GM21723 (cell line): ENCODE data around the gene RALBP1.
A peak's percentile ranks its signal among the peaks of the same experiment; 100 is the strongest.
"Not testable (repeated sequence)": the region's sequence is repeated elsewhere in the genome, so short reads cannot be mapped to it uniquely, and the experiment has no call there.

ENCODE experiments used
- ATAC-seq: cut with Tn5 transposase; IDR thresholded peaks from one replicate; pipeline ENCODE4 v1.9.1; 2021; ENCODE audit warnings: mild to moderate bottlenecking, moderate library complexity; ENCODE audit not compliant: unreplicated experiment

The RALBP1 gene

GRCh38 chr18:9454061-9454703 lies 21.1 kb upstream of the RALBP1 start:
- no peak for ATAC-seq

DNA sequence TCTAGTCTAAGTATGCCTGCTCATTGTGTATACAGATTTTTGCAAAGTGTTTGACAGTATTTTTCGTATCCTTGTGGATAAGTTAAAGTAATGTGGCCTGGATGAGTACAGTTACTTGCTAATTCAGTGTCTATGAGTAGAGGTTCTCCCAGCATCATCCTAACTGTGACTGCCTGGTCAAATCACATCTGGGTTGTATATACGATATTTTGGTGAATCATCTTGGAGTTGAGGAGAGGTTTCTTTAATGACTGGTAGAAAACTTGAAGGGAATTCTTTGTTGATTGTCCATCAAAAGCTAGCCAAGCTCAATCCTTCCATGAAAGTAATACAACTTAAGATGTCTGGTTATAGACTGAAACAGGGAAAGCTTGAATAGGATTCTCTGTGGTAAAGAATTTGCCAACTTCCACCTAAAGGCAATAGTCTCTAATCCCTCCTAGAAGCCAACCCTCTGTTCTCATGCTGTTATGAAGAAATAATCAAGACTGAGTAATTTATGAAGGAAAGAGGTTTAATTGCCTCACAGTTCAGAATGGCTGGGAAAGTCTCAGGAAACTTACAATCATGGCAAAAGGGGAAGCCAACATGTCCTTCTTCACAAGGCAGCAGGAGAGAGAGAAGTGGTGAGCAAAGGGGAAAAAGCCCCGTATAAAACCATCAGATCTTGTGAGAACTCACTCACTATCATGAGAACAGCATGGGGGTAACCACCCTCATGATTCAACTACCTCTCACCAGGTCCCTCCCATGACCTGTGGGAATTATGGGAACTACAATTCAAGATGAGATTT lies 19.4 kb upstream of the RALBP1 start:
- no peak for ATAC-seq

GRCh38 chr18:9466127-9466526 lies 9.2 kb upstream of the RALBP1 start:
- no peak for ATAC-seq

DNA sequence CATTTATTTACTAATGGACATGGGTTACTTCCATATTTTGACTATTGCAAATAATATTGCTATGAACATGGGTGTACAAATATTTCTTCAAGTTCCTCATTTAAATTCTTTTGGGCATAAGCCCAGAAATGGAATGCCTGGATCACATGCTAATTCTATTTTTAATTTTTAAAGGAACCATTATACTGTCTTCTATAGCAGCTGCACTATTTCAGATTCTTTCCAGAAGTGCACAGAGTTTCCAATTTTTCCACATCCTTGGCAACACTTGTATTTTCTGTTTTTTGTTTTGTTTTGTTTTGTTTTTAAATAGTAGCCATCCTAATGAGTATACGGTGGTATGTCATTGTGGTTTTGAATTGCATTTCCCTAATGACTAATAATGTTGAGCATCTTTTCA lies 8.5 kb upstream of the RALBP1 start:
- ATAC-seq = no peak

- no peak for ATAC-seq
Measured at GRCh38 chr18:9468998-9469397, 6.3 kb upstream of the RALBP1 start.

GRCh38 chr18:9469685-9470084 lies 5.6 kb upstream of the RALBP1 start:
- ATAC-seq = no peak

DNA sequence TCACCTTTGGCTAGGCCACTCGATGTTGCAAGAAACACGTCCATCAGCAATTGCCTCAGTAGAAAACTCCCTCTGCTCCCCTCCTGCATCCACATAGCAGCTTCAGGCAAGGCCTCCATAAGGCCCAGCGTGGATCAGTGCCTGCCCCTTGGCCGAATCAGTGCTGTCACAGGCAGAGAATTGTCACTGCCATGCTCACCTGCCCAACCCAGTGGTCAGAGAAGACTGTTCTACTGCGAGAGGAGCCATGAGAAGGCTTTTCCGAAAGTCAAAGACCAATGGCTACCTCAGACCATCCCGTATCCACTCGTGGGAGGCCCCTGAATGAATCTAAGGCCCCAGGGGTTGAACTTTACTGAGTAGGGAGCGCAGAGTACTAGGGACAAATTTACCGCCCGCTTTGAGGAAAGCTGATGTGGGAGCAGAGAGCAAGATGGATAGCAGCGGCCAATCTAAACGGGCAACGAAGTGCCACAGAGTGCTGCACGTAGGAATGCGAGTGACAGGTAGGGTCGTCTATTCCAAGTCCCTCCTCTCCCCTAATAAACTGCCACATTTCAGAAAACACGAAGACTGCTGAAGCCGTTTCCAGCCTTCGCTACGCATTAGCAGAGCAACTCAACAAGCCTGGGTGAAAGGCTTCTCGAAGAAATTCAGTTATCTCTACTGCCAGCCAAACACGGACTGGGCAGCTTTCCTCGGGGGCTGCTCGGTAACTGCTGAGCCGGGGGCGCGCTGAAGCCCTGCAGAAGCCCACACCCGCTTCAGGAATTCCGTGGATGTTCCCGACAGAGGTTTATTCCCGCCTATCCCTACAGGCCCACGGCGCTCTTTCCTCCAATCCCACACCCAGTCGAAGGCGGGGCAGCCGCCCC lies 968 bp upstream of the RALBP1 start:
- ATAC-seq = no peak

DNA sequence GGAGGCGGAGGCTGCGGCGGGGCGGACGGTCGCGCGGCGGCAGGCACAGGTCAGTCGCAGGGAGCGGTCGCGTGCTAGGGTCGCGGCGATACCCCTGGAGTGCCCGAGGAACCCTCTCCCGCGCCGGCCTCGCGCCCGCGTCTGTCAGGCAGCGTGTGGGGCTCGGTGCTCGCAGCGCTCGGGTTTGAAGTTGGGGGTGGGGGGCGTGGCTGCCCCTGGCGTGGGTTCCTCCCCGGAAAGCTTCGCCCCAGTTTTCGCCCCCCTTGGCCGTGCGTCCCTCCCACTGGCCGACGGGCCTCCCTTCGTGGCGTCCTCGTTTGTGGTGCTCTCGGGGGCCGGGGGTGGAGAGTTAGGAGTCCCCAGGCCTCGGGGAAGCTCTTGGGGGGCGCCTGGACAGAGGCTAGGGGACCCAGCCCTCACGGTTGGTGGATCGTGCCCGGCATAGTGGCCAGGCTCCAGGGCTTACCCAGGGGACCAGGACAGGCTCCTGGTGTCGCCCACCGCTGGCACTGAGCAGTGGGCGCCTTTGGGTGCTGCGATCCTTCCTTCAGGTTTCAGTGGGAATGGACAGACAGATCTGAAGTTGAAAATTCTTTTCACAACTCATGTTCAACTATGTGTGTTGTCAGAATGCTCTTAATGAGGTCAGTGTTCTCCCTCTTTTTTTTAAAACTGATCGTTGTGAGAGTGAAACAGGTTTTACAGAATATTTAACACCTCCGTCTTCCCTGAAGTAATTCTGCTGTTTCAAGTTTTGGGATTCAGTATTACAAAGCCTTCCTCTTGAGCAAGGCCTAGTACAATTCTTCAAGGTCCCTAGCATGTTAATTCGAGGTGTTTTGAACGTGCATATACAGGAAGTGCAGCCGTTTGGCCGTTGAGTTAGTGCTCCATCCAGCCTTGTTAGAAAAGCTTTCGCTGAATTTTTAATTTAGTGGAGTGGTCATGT lies 604 bp downstream of the RALBP1 start:
- ATAC-seq = peak; percentile 35

- not testable (repeated sequence) for ATAC-seq
Measured at GRCh38 chr18:9476949-9477348, 1.6 kb downstream of the RALBP1 start.

GRCh38 chr18:9477509-9477908 lies 2.2 kb downstream of the RALBP1 start:
- no peak for ATAC-seq

- ATAC-seq = no peak
Measured at GRCh38 chr18:9478545-9478944, 3.2 kb downstream of the RALBP1 start.

- no peak for ATAC-seq
Measured at GRCh38 chr18:9482790-9483189, 7.5 kb downstream of the RALBP1 start.

DNA sequence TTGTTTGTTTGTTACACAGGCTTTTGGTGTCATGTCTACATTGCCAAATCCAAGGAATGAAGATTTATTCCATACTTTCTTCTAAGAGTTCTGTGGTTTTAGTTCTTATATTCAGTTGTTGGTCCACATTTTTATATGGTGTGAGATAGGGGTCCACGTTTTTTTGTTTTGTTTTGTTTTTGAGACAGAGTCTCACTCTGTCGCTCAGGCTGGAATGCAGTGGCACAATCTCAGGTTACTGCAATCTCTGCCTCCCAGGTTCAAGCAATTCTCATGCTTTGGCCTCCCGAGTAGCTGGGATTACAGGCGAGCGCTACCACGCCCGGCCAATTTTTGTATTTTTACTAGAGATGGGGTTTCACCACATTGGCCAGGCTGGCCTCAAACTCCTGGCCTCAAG lies 8.2 kb downstream of the RALBP1 start:
- no peak for ATAC-seq

DNA sequence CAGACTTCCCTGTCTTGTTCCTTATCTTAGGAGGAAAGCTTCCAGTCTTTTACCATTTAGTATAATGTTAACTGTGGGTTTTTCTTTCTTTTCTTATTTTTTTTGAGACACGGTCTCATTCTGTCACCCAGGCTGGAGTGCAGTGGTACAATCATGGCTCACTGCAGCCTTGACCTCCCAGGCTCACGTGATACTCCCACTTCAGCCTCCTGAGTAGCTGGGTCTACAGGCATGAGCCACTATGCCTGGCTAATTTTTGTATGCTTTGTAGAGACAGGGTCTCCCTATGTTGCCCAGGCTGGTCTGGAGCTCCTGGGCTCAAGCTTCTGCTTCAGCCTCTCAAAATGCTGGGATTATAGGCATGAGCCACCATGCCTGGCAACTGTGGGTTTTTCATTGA lies 9.5 kb downstream of the RALBP1 start:
- ATAC-seq = not testable (repeated sequence)

GRCh38 chr18:9488538-9488937 lies 13.2 kb downstream of the RALBP1 start:
- no peak for ATAC-seq

DNA sequence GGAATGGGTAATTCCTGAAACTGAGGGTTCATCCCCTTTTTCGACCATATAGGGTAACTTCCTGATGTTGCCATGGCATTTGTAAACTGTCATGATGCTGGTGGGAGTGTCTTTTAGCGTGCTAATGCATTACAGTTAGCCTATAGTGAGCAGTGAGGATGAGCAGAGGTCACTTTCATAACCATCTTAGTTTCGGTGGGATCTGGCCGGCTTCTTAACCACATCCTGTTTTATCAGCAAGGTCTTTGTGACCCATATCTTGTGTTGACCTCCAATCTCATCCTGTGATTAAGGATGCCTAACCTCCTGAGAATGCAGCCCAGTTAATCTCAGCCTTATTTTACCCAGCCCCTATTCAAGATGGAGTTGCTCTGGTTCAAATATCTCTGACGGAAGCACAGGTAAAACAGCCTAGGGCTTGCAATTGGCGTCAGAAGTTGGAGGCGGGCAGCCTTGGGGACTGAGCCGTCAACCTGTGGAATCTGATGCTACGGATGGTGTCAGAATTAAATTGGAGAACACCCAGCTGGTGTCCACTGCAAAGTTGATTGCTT lies 19.5 kb downstream of the RALBP1 start:
- no peak for ATAC-seq

GRCh38 chr18:9495465-9495864 lies 20.2 kb downstream of the RALBP1 start:
- ATAC-seq = no peak

- no peak for ATAC-seq
Measured at GRCh38 chr18:9495916-9496705, 20.8 kb downstream of the RALBP1 start.

DNA sequence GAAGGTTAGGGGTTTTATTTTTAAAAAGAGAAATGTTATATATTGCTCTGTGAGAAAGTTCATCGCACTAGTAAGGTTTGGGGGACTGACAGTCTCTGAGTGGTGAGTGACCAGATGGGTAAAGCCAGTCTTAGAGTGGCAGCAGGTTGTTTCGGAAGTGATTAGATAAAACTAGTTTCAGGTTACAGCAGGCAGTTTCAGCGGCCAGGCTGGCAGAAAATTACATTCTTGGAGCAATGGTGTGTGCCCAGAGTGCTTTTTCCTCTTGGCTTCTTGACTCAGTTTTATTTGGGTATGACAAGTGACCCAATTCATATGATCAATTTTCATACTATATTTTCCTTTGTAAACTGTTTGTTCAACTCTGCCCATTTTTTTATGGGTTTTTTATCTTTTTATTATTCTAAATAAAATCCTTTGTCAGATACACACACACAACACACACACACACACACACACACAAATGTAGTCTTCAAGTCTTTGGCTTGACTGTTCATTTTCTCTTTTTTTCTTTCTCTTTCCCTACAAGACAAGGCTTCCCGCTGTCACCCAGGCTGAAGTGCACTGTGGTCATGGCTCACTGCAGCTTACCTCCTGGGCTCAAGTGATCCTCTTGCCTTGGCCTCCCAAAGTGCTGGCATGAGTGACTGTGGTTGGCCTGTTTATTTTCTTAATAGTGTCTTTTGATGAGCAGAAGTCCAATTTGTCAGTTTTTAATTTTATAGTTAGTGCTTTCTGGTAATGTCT lies 30.9 kb downstream of the RALBP1 start:
- ATAC-seq = no peak
